GM19463 (cell line): ENCODE data around the gene TNNI3.
A peak's percentile ranks its signal among the peaks of the same experiment; 100 is the strongest.

Experiments
- ATAC-seq: cut with Tn5 transposase; IDR thresholded peaks from one replicate; pipeline ENCODE4 v1.9.1; 2021; ENCODE audit warnings: mild to moderate bottlenecking, moderate library complexity; ENCODE audit not compliant: unreplicated experiment

The TNNI3 gene

GRCh38 chr19:55147545-55148251, 9.8 kb downstream of the TNNI3 start:
- ATAC-seq: no peak

DNA sequence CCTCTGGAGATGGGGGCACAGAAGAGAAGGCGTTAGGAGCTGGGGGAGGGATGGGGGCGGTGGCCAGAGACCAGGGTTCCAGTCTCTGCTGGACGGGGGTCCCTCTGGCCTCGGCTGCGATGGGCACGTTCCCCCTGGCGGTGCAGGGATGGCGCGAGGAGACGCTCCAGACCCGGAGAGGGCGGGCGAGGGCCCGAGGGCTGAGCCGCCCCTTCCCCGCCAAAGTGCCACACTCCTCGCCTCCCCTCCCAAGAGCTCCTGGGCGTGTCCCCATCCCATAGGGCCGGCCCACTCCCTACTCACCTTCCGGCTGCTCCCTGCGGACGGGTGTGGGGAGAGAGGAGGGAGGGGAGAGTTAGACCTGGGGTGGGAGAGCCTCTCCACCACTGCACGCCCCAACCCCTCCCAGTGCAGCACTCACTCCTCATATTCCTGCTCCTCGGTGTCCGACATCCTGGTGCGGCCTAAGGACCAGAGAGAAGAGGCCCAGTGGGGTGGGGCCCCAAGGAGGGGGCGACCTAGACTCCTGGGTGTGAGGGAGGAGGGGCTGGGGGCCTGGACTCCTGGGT, 10.7 kb downstream of the TNNI3 start:
- ATAC-seq: no peak

DNA sequence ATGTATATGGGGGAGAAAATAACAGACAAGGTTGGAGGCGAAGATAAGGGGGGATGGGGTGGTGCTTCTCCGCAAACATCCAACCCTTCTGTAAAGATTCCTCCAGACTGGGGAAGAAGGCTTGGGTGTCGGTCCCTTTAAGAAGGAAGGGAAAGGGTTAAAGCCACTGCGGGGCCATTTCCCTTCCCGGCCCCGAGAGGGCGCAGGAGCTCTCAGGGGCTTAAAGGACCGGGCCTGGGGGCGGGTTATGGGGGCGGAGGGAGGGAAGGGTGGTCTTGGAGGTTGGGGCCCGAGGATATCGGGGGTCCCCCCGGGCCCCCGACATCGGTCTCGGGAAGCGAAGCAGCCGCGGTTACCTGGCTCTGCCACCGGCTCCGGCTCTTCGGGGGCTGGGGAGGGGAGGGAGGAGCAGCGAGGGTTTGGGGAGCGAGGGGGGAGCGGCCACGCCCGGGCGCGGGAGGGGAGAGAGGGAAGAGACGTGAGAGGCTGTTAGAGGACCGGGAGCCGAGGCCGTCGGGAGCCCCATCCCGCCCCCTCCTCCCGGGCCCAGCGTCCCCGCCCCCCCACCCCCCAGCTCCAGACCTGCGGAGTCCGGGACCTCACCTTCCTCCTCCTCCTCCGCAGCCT, 11.3 kb downstream of the TNNI3 start:
- ATAC-seq: no peak

DNA sequence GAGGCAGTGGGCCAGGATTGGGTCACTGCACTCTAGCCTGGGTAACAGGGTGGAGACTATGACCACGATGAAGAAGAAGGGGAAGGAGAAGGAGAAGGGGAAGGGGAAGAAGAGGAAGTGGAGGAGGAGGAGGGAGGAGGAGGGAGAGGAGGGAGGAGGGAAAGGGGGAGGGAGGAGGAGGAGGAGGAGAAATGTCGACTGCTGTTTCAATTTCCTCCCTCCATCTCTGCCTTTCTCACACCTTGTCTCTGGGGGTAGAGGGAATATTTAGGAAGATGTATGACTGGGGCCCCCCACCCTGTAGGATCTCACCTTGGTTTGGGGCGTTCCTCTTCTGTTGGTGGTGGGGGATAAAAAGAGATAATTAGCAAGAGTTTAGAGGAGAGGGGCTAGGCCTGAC, 12.3 kb downstream of the TNNI3 start:
- no peak for ATAC-seq

DNA sequence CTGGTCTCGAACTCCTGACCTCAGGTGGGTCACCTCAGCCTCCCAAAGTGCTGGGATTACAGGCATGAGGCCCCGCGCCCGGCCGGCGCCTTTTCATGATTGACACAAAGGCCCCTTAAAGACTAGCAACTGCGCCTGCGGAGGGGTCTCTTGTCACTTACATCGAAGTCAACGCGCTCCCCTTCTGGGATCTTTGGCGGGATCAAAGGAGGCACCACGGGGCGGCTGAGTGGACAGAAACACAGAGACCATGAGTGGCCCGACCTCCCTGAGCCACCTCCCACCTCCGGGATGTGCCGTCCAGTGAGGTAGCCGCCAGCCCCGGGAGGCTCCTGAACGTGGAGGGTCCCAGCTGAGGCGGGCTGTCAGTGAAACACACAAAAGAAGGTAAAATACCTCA, 15.8 kb downstream of the TNNI3 start:
- no peak for ATAC-seq

- no peak for ATAC-seq
Observed at GRCh38 chr19:55137915-55138314, 19.6 kb downstream of the TNNI3 start.

- no peak for ATAC-seq
Observed at GRCh38 chr19:55136399-55137102, 21.0 kb downstream of the TNNI3 start.

GRCh38 chr19:55134736-55135135, 22.8 kb downstream of the TNNI3 start:
- ATAC-seq: no peak

DNA sequence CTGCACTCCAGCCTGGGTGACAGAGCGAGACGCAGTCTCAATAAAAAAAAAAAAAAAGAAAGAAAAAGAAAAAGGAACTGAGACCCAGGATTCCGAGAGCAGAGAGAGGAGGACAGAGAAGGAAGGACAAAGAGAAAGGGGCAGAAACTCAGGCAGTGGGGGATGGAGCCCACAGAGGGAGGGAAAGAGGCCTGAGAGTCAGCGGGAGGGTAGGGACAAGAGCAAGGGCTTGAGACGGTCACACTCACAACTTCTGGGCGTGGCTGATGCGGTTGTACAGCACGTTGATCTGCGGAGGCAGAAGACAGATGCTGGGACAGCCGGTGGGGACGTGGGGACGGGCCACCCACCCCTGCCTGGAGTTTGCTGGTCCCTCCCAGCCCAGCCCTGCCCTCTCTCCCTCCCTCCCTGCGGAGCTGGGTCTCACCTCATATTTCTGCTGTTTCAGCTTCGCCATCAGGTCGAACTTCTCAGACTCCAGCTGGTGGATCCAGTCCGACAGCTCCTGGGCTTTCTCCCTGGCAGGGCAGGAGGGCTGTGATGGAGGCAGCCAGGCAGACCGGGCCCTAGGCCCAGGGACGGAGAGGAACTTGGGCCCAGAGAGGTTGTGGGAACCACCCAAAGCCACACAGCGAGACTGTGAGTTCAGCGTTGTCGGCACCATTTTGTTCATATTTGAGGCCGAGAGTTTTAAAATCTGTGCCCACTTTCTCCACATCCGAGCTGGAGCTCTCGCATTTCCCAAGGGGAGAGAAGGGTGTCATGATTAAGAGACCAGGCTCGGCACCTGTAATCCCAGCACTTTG, 23.7 kb downstream of the TNNI3 start:
- no peak for ATAC-seq

GRCh38 chr19:55132453-55133129, 24.9 kb downstream of the TNNI3 start:
- no peak for ATAC-seq

DNA sequence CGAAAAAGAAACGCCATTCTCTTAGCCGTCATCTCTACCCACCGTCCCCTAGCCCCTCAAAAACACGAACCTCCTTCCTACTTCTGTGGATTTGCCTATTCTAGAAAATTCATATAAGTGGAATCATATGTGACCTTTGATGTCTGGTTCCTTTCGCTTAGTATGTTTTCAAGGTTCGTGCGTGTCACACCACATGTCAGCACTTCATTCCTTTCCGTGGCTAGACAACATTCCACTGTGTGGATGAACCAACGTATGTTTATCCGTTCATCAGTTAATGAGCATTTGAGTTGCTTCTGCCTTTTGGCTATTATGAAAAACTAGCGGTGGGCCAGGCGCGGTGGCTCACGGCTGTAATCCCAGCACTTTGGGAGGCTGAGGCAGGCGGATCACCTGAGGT, 26.1 kb downstream of the TNNI3 start:
- no peak for ATAC-seq

DNA sequence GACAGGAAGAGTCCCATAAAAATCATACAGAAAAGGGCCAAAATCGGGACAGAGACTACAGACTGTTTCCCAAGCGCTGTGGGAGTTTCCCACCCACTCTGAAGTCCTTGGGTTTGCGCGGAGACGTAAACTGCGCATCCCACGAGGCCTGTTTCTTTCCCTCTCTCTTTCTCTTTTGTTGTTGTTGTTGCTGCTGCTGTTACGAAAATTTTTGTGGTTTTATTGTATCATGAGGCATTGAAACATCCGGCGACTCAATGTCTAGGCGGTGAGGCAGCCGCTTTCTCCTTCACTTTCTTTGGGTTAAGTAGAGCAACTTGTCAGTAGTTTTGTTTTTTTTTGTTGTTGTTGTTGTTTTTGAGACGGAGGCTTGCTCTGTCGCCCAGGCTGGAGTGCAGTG, 38.5 kb downstream of the TNNI3 start:
- no peak for ATAC-seq

- no peak for ATAC-seq
Observed at GRCh38 chr19:55118401-55118991, 39.0 kb downstream of the TNNI3 start.

DNA sequence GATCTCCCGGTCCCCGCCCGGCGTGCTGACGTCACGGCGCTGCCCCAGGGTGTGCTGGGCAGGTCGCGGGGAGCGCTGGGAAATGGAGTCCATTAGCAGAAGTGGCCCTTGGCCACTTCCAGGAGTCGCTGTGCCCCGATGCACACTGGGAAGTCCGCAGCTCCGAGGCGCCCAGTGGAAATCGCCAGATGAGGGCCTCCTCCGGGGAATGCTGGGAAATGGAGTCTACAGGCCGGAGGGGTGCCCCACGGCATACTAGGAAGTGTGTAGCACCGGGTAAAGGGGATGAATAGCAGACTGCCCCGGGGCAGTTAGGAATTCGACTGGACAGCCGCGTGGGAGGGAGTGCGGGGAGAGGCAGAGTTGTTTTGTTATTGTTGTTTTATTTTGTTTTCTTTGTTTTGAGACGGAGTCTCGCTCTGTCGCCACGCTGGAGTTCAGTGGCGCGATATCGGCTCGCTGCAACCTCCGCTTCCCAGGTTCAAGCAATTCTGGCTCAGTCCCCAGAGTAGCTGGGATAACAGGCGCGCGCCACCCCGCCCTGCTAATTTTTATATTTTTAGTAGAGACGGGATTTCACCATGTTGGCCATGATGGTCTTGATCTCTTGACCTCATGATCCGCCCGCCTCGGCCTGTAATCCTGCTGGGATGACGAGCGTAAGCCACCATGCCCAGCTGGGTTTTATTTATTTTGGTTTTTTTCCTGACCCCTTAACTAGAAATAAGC, 39.7 kb downstream of the TNNI3 start:
- peak; percentile 92 for ATAC-seq

GRCh38 chr19:55116859-55117662, 40.5 kb downstream of the TNNI3 start, which contains the start of gene PPP1R12C:
PPP1R12C (minus strand) TSS chr19:55117637; CDS start chr19:55117543, 94 bp downstream.
- peak; percentile 5 for ATAC-seq

DNA sequence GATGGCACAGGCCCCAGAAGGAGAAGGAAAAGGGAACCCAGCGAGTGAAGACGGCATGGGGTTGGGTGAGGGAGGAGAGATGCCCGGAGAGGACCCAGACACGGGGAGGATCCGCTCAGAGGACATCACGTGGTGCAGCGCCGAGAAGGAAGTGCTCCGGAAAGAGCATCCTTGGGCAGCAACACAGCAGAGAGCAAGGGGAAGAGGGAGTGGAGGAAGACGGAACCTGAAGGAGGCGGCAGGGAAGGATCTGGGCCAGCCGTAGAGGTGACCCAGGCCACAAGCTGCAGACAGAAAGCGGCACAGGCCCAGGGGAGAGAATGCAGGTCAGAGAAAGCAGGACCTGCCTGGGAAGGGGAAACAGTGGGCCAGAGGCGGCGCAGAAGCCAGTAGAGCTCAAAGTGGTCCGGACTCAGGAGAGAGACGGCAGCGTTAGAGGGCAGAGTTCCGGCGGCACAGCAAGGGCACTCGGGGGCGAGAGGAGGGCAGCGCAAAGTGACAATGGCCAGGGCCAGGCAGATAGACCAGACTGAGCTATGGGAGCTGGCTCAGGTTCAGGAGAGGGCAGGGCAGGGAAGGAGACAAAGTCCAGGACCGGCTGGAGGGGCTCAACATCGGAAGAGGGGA, 41.2 kb downstream of the TNNI3 start:
- ATAC-seq: no peak

GRCh38 chr19:55115446-55116065, 42.0 kb downstream of the TNNI3 start:
- no peak for ATAC-seq
